HEK293T (cell line): ENCODE results near the gene NOA1.
A peak's percentile ranks its signal among the peaks of the same experiment; 100 is the strongest.

Experiments used
- CTCF ChIA-PET: fragments of 350-600 bp; formaldehyde crosslinking; extraction: SDS; loops from one replicate; lab custom pipeline; 2021; ENCODE audit warnings: antibody characterized with exemption, inconsistent platforms; lab: Yijun Ruan, JAX
- POLR2A ChIA-PET: fragments of 350-600 bp; formaldehyde crosslinking; extraction: SDS; loops from one replicate; lab custom pipeline; 2020; ENCODE audit warnings: antibody characterized with exemption, inconsistent platforms; lab: Yijun Ruan, JAX
- DNase-seq: peaks from one replicate; pipeline ENCODE4 v3.0.0; 2012; ENCODE audit warnings: mixed read lengths; ENCODE audit errors: extremely low spot score
- ARNT ChIP-seq: fragments of 450-650 bp; IDR thresholded peaks from 2 replicates; pipeline ENCODE4 v1.6.1; 2017; ENCODE audit warnings: mild to moderate bottlenecking
- BHLHE40 ChIP-seq: fragments of 450-650 bp; IDR thresholded peaks from 2 replicates; pipeline ENCODE4 v1.6.1; 2016; ENCODE audit warnings: mild to moderate bottlenecking, moderate library complexity, borderline replicate concordance
- CTBP1 ChIP-seq: fragments of 450-650 bp; IDR thresholded peaks from 2 replicates; pipeline ENCODE4 v1.6.1; 2016; ENCODE audit warnings: borderline replicate concordance
- ELF4 ChIP-seq: fragments of 450-650 bp; IDR thresholded peaks from 2 replicates; pipeline ENCODE4 v1.6.1; 2017; ENCODE audit warnings: antibody characterized with exemption
- FOXA1 ChIP-seq: fragments of 450-650 bp; IDR thresholded peaks from 2 replicates; pipeline ENCODE4 v1.6.1; 2016; ENCODE audit warnings: mild to moderate bottlenecking
- FOXK2 ChIP-seq: fragments of 450-650 bp; IDR thresholded peaks from 2 replicates; pipeline ENCODE4 v1.6.1; 2016; ENCODE audit warnings: mild to moderate bottlenecking
- FOXM1 ChIP-seq: fragments of 450-650 bp; IDR thresholded peaks from 2 replicates; pipeline ENCODE4 v1.6.1; 2017; ENCODE audit warnings: mild to moderate bottlenecking, borderline replicate concordance
- HDGF ChIP-seq: fragments of 450-650 bp; IDR thresholded peaks from 2 replicates; pipeline ENCODE4 v1.6.1; 2017; ENCODE audit warnings: antibody characterized with exemption, borderline replicate concordance
- L3MBTL2 ChIP-seq: fragments of 450-650 bp; conservative IDR thresholded peaks from 2 replicates; pipeline ENCODE4 v1.6.1; 2016; ENCODE audit warnings: mild to moderate bottlenecking
- LEF1 ChIP-seq: fragments of 450-650 bp; IDR thresholded peaks from 2 replicates; pipeline ENCODE4 v1.6.1; 2017; ENCODE audit warnings: mild to moderate bottlenecking, borderline replicate concordance
- NFRKB ChIP-seq: fragments of 450-650 bp; IDR thresholded peaks from 2 replicates; pipeline ENCODE4 v1.6.1; 2016; ENCODE audit warnings: mild to moderate bottlenecking, moderate library complexity
- SP1 ChIP-seq: fragments of 450-650 bp; IDR thresholded peaks from 2 replicates; pipeline ENCODE4 v1.6.1; 2017
- SUZ12 ChIP-seq: fragments of 450-650 bp; IDR thresholded peaks from 2 replicates; pipeline ENCODE4 v1.6.1; 2016; ENCODE audit warnings: mild to moderate bottlenecking
- TARDBP ChIP-seq: fragments of 450-650 bp; IDR thresholded peaks from 2 replicates; pipeline ENCODE4 v1.6.1; 2016
- ZNF384 ChIP-seq: fragments of 450-650 bp; IDR thresholded peaks from 2 replicates; pipeline ENCODE4 v1.6.1; 2016
- TF ChIP-seq, protein P1 (sequence below): fragments of 450-650 bp; IDR thresholded peaks from 2 replicates; pipeline ENCODE4 v1.6.1; 2016

NOA1 gene

DNA sequence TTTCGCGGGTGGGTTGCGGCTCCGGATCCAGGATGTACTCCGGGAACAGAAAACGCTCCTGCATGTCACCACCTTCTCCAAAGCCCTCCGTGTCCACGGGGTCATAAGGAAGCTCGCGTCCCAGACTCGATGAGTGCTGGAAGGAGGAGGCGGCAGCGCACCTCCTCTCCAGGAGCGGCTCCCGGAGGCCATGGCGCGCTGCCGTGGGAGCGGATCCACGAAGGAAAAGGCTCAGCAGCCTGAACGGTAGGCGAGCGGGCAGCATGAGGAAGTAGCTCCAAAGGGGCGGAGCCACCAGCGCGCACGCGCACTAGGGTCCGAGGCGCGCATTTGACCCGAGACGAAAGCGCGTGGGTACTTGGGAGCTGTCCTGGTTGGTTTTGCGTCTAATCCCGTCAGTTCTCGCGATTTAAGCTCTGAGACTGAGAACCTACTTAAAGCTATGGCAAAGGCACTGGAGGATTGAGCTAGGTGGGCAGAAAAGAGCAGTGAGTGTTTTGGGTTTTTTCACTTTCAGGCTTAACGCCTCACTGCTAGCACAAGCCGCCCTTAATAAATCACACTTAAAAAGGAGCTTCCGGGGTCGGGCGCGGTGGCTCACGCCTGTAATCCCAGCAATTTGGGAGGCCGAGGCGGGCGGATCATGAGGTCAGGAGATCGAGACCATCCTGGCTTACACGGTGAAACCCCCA, at the start of gene NOA1:
NOA1 (minus strand) TSS at position 286 of the 692 bp plus-strand sequence; CDS start at position 265, 21 bp downstream.
- peak; percentile 93 for DNase-seq
- CTCF ChIA-PET = interaction anchor here (0.5 to 1.8 kb wide), 2 partner anchors 11 to 61 kb away, joined by 4 to 6 read pairs; no protein-coding TSS in a partner anchor
- POLR2A ChIA-PET = interaction anchor here (0.6 to 4.0 kb wide), 20 partner anchors 12 to 892 kb away, joined by 3 to 46 read pairs (median 4); partner anchors contain the start of genes AASDH, PAICS, PPAT and REST
- TF ChIP-seq, protein P1, sequence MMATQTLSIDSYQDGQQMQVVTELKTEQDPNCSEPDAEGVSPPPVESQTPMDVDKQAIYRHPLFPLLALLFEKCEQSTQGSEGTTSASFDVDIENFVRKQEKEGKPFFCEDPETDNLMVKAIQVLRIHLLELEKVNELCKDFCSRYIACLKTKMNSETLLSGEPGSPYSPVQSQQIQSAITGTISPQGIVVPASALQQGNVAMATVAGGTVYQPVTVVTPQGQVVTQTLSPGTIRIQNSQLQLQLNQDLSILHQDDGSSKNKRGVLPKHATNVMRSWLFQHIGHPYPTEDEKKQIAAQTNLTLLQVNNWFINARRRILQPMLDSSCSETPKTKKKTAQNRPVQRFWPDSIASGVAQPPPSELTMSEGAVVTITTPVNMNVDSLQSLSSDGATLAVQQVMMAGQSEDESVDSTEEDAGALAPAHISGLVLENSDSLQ = peak; percentile 22; the same call in 1 of the 2 replicates
- no peak for TF ChIP-seq FOXK2
- TF ChIP-seq ARNT = no peak
- peak; percentile 46 for TF ChIP-seq ELF4
- TF ChIP-seq L3MBTL2 = peak; percentile 81
- no peak for TF ChIP-seq SP1
- no peak for TF ChIP-seq HDGF
- no peak for TF ChIP-seq BHLHE40
- no peak for TF ChIP-seq CTBP1
- no peak for TF ChIP-seq NFRKB
- no peak for TF ChIP-seq SUZ12
- TF ChIP-seq LEF1 = no peak
- no peak for TF ChIP-seq FOXA1

DNA sequence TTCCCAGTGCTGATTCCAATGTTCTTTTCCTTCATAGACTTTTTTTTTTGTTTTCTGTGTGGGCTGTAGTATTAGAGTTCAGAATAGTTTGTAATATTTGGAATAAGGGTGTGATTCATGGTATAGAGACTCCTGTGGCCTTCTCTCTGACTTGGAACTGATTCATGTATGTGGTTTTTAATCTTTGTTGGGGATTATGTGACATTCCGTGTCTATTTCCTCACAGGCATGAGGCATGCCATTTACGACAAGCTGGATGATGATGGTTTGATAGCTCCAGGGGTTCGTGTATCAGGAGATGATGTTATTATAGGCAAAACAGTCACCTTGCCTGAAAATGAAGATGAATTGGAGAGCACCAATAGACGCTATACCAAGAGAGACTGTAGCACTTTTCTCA, 45.7 kb upstream of the NOA1 start:
- ChIA-PET POLR2A (no interaction called here), CTCF (no interaction called here)
- TF ChIP-seq FOXA1 = no peak
- no peak for TF ChIP-seq FOXK2
- TF ChIP-seq SP1 = no peak
- TF ChIP-seq L3MBTL2 = no peak
- no peak for TF ChIP-seq ELF4
- no peak for TF ChIP-seq ARNT
- no peak for TF ChIP-seq LEF1
- TF ChIP-seq, protein P1 = no peak
- TF ChIP-seq TARDBP = no peak
- TF ChIP-seq FOXM1 = no peak
- TF ChIP-seq HDGF = no peak
- TF ChIP-seq ZNF384 = no peak
- no peak for TF ChIP-seq CTBP1
- TF ChIP-seq NFRKB = no peak
- no peak for TF ChIP-seq SUZ12
- no peak for TF ChIP-seq BHLHE40
- DNase-seq = no peak

DNA sequence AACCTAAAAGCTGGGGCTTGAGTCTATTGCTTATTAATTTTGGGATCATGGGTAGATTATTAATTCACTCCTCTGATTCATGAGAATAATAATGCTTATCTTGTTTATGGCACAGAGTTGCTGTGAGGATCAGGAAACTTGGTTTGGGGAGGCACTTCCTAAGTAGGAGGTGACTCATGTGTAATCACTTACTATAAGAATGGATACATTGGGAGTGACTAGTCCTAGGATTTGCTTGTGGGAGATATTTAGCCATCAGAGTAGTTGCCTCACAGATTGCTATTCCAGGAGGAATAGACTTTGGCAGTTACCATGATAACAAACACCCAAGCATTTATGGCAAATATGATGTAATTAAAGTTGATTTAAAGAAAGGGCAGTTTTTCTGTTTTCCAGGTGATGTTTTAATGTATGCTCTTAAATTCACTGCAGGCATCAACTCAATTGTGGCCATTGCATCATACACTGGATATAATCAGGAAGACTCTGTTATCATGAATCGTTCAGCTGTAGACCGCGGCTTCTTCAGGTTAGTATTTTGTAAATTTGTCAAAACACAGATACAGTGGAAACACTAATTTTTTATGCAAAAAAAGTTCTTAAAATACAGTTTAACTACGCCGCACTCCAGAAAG, 43.2 kb upstream of the NOA1 start:
- no peak for DNase-seq
- ChIA-PET POLR2A (no interaction called here), CTCF (no interaction called here)
- TF ChIP-seq, protein P1 = no peak
- no peak for TF ChIP-seq FOXM1
- no peak for TF ChIP-seq L3MBTL2
- TF ChIP-seq SUZ12 = no peak
- TF ChIP-seq ELF4 = no peak
- TF ChIP-seq HDGF = no peak
- TF ChIP-seq ARNT = no peak
- TF ChIP-seq TARDBP = no peak
- no peak for TF ChIP-seq BHLHE40
- TF ChIP-seq LEF1 = no peak
- no peak for TF ChIP-seq FOXA1
- TF ChIP-seq SP1 = no peak
- TF ChIP-seq ZNF384 = no peak
- no peak for TF ChIP-seq FOXK2
- no peak for TF ChIP-seq CTBP1
- TF ChIP-seq NFRKB = no peak

DNA sequence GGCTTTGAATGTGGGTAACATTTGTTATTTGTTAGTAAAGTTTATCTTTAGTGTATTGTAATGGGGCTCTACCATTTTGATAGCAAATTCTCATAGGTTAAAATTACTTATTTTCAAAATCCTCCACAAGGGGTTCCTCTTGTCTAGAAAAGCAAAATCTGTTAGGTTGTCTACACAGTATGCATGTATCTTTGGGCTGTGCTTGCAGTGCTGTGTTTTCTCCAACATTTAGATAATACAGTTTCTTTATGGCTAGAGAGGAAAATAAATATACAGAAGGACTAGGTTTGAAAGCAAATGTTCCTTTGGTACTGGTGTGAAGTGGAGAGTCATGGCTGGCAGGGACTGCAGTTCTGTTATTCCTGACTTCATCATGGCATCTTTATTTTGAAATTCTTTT, 41.6 kb upstream of the NOA1 start:
- TF ChIP-seq NFRKB (no peak), LEF1 (no peak), CTBP1 (no peak), SP1 (no peak), FOXK2 (no peak), FOXM1 (no peak), ELF4 (no peak), L3MBTL2 (no peak), TARDBP (no peak), HDGF (no peak)
- TF ChIP-seq, protein P1 = no peak
- CTCF ChIA-PET = no interaction called here
- no peak for DNase-seq
- POLR2A ChIA-PET = no interaction called here

DNA sequence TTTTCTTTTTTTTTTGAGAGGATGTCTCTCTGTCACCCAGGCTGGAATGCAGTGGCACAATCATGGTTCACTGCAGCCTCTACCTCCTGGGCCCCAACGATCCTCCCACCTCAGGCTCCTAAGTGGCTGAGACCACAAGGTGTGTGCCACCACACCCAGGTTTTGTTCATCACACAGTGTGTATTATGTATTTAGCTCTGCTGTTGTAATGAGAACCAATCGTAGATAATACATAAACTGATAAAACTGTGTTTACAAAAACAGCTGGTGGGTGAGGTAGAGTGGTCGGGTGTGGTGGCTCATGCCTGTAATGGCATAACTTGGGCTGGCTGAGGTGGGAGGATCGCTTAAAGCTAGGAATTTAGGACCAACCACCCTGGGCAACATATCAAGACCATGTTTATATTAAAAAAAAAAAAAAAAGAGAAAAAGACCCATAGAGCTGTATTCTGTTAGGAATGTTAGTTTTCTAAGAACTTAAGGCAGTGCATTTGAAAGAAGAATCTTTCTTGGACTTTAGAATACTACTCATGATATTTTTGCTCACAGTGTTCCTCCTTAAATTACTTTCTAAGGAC, 36.2 kb upstream of the NOA1 start:
- DNase-seq = no peak
- no peak for TF ChIP-seq SP1
- TF ChIP-seq, protein P1 = no peak
- TF ChIP-seq ARNT = no peak
- TF ChIP-seq BHLHE40 = no peak
- no peak for TF ChIP-seq L3MBTL2
- no peak for TF ChIP-seq LEF1
- no peak for TF ChIP-seq CTBP1
- TF ChIP-seq FOXM1 = no peak
- no peak for TF ChIP-seq NFRKB
- no peak for TF ChIP-seq FOXA1
- no peak for TF ChIP-seq SUZ12
- TF ChIP-seq FOXK2 = no peak
- ChIA-PET CTCF (no interaction called here), POLR2A (no interaction called here)
